Osteoblast (primary cell): Measurements from ENCODE around the gene NCAPG2. TPM values are rescaled to one million over a fixed set of nuclear protein-coding genes. Genes with fewer than 3 reads are reported as not detected.

ENCODE experiments used
- DNase-seq: peaks from one replicate; pipeline ENCODE4 v3.0.0; 2011; ENCODE audit warnings: low spot score, mixed read lengths; ENCODE audit not compliant: insufficient read length; ENCODE audit errors: missing footprints
- H2AFZ ChIP-seq: 2 replicates; pipeline ENCODE4 v1.6.0; 2011; ENCODE audit warnings: mild to moderate bottlenecking, low read length
- H3K27ac ChIP-seq: 2 replicates; pipeline ENCODE4 v1.5.1; 2011; ENCODE audit warnings: mild to moderate bottlenecking, low read depth, low read length, moderate library complexity
- H3K27me3 ChIP-seq: 2 replicates; pipeline ENCODE4 v1.6.0; 2012; ENCODE audit warnings: mild to moderate bottlenecking, control low read depth, inconsistent platforms, low read length, moderate library complexity; ENCODE audit not compliant: insufficient read depth
- H3K36me3 ChIP-seq: 2 replicates; pipeline ENCODE4 v1.5.1; 2011; ENCODE audit warnings: mild to moderate bottlenecking, low read length, control low read depth, moderate library complexity; ENCODE audit not compliant: insufficient read depth
- H3K4me1 ChIP-seq: 2 replicates; pipeline ENCODE4 v1.5.1; 2011; ENCODE audit warnings: mild to moderate bottlenecking, low read length, control low read depth, moderate library complexity; ENCODE audit not compliant: insufficient read depth
- H3K4me2 ChIP-seq: 2 replicates; pipeline ENCODE4 v1.6.0; 2011; ENCODE audit warnings: mild to moderate bottlenecking, low read length; ENCODE audit not compliant: insufficient read depth
- H3K4me3 ChIP-seq: fragments of 200-600 bp; sonication (generic); 3 replicates; pipeline ENCODE4 v1.5.1; 2012; ENCODE audit warnings: mild to moderate bottlenecking, low read length, inconsistent platforms; ENCODE audit not compliant: insufficient read depth
- H3K79me2 ChIP-seq: 2 replicates; pipeline ENCODE4 v1.6.0; 2012; ENCODE audit warnings: mild to moderate bottlenecking, low read length, control low read depth, inconsistent platforms; ENCODE audit not compliant: insufficient read depth
- H3K9me3 ChIP-seq: 2 replicates; pipeline ENCODE4 v1.5.1; 2011; ENCODE audit warnings: low read depth, low read length, control low read depth
- H4K20me1 ChIP-seq: 2 replicates; pipeline ENCODE4 v1.6.0; 2012; ENCODE audit warnings: mild to moderate bottlenecking, low read length, control low read depth; ENCODE audit not compliant: insufficient read depth
- CTCF ChIP-seq: IDR thresholded peaks from 2 replicates; pipeline ENCODE4 v1.5.1; 2011; ENCODE audit warnings: mild to moderate bottlenecking, low read depth, low read length, moderate library complexity; ENCODE audit errors: extremely low read depth
- total RNA-seq: library from RNA; depleted of rRNA; stranded (reverse); fragments of >200 nt; gene quantifications from 2 replicates; pipeline ENCODE4 v1.2.3, GENCODE V29; 2012

Gene NCAPG2
- total RNA-seq, 1 donor: 8.0 TPM

GRCh38 chr7:158747408-158747807 is 42.8 kb upstream of the NCAPG2 start:
- Histone ChIP-seq H3K4me1 (no peaks in the 10 kb centered on the region), H4K20me1 (no peaks in the 10 kb centered on the region), H3K27me3 (no peaks in the 10 kb centered on the region), H3K36me3 (peaks cover 50% of the 10 kb centered on the region), H3K79me2 (no peaks in the 10 kb centered on the region), H3K4me2 (no peak overlapping the region), H3K9me3 (no peaks in the 10 kb centered on the region), H3K27ac (no peak overlapping the region), H2AFZ (no peak overlapping the region), H3K4me3 (no peak overlapping the region)
- TF ChIP-seq CTCF: no peak
- no peak for DNase-seq

GRCh38 chr7:158746957-158747356 is 42.4 kb upstream of the NCAPG2 start:
- no peak for DNase-seq
- Histone ChIP-seq H3K36me3 (peaks cover 52% of the 10 kb centered on the region), H3K4me1 (no peaks in the 10 kb centered on the region), H3K9me3 (no peaks in the 10 kb centered on the region), H3K27me3 (no peaks in the 10 kb centered on the region), H3K4me2 (no peak overlapping the region), H3K79me2 (no peaks in the 10 kb centered on the region), H2AFZ (no peak overlapping the region), H3K27ac (no peak overlapping the region), H3K4me3 (no peak overlapping the region), H4K20me1 (no peaks in the 10 kb centered on the region)
- no peak for TF ChIP-seq CTCF

GRCh38 chr7:158745057-158745715 is 40.6 kb upstream of the NCAPG2 start:
- H3K4me3 ChIP-seq: no peak overlapping the region
- H3K27ac ChIP-seq: no peak overlapping the region
- H4K20me1 ChIP-seq: no peaks in the 10 kb centered on the region
- H3K79me2 ChIP-seq: no peaks in the 10 kb centered on the region
- TF ChIP-seq CTCF: no peak
- H3K9me3 ChIP-seq: no peaks in the 10 kb centered on the region
- peaks cover 58% of the 10 kb centered on the region for H3K36me3 ChIP-seq
- no peak for DNase-seq
- H3K4me2 ChIP-seq: no peak overlapping the region
- no peak overlapping the region for H2AFZ ChIP-seq
- peaks cover 15% of the 10 kb centered on the region for H3K4me1 ChIP-seq
- H3K27me3 ChIP-seq: no peaks in the 10 kb centered on the region

GRCh38 chr7:158744070-158744469 is 39.5 kb upstream of the NCAPG2 start:
- H3K4me2 ChIP-seq: no peak overlapping the region
- no peak for TF ChIP-seq CTCF

More at GRCh38 chr7:158744070-158744469, 39.5 kb upstream of the NCAPG2 start:
- H4K20me1 ChIP-seq: no peaks in the 10 kb centered on the region
- DNase-seq: no peak
- H2AFZ ChIP-seq: no peak overlapping the region
- H3K9me3 ChIP-seq: no peaks in the 10 kb centered on the region
- H3K27me3 ChIP-seq: no peaks in the 10 kb centered on the region
- no peaks in the 10 kb centered on the region for H3K79me2 ChIP-seq
- H3K36me3 ChIP-seq: peaks cover 51% of the 10 kb centered on the region
- H3K4me1 ChIP-seq: peaks cover 23% of the 10 kb centered on the region
- H3K27ac ChIP-seq: no peak overlapping the region
- H3K4me3 ChIP-seq: no peak overlapping the region
